LHCN-M2 (cell line): Measurements from ENCODE around the gene CYBRD1. TPM values are rescaled to one million over a fixed set of nuclear protein-coding genes. Genes with fewer than 3 reads are reported as not detected.

Experiments used
- DNase-seq: peaks from one replicate; pipeline ENCODE4 v3.0.0-alpha.2; 2012; ENCODE audit warnings: low read depth
- total RNA-seq: library from RNA; depleted of rRNA; stranded (reverse); fragments of >200 nt; gene quantifications from 2 replicates; pipeline ENCODE4 v1.2.3, GENCODE V29; 2014; rRNA removed

CYBRD1 gene
- total RNA-seq, 1 experiment from 2014 or later: 120 TPM

- DNase-seq: no peak
Measured at GRCh38 chr2:171600126-171600525, 77.9 kb downstream of the CYBRD1 start.

DNA sequence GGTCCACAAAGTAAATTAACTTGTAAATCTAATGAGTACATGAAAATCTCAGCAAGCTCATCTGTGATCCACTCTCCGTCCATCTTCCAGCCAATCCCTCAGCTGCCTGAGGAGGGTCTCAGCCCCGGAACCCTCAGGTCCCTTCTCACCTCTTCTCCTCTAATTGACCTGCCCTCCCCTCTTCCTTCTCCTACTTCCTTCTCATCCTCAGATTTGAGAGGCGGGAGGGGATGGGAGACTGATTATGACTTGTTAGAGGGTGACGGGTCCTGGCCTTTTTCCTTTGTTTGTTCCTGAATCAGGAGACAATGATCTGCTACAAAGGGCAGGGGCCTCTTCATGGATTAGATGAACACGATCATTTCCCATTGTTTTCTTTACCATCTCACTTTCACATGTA lies 80.1 kb downstream of the CYBRD1 start:
- no peak for DNase-seq

Other genes with a start within 250 kb of the CYBRD1 start
- 24.9 and 32.1 TPM in 2 replicates for gene METTL8, start 88.5 kb upstream of the CYBRD1 start, total RNA-seq
- 16.5 and 24.6 TPM in 2 replicates for gene DCAF17, start 88.2 kb upstream of the CYBRD1 start, total RNA-seq
- 178 and 196 TPM in 2 replicates for gene DYNC1I2, start 165.0 kb downstream of the CYBRD1 start, total RNA-seq